ENCODE data around the gene TARDBP. TPM values are rescaled to one million over a fixed set of nuclear protein-coding genes. Genes with fewer than 3 reads are reported as not detected.
"Not testable (repeated sequence)": the region's sequence is repeated elsewhere in the genome, so short reads cannot be mapped to it uniquely, and the experiment has no call there.

TARDBP gene
- total and polyA plus RNA-seq, 8 donors = 68.8 to 243 (median 118) TPM

DNA sequence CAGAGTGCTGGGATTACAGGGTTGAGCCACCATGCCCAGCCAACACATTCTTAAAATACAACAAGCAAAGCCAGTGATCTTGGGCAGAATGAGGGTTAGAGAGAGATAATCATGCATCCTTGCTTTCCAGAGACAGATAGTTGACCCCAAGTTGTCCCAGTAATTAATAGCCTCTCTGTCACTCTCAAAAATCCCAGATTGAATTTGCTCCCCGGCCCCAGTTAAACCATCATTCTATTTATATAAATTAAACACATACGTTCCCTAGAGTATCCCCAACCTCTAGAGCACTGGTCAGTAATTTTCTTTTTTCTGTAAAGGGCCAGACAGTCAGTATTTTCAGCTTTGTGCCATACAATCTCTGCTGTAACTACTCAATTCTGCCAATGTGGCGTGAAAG lies 16.4 kb upstream of the TARDBP start:
- Histone ChIP-seq H3K36me3 (no peaks in the 10 kb centered on the region), H3K4me3 (no peak overlapping the region), H3K4me1 (no peaks in the 10 kb centered on the region), H3K27me3 (no peaks in the 10 kb centered on the region), H3K9me3 (peaks cover 0 to 8% (median 3%) of the 10 kb centered on the region in 4 donors), H3K27ac (no peak overlapping the region)
- TF ChIP-seq EP300 (IDR thresholded peaks at IDR 0.05) = no peak
- TF ChIP-seq, protein P1, sequence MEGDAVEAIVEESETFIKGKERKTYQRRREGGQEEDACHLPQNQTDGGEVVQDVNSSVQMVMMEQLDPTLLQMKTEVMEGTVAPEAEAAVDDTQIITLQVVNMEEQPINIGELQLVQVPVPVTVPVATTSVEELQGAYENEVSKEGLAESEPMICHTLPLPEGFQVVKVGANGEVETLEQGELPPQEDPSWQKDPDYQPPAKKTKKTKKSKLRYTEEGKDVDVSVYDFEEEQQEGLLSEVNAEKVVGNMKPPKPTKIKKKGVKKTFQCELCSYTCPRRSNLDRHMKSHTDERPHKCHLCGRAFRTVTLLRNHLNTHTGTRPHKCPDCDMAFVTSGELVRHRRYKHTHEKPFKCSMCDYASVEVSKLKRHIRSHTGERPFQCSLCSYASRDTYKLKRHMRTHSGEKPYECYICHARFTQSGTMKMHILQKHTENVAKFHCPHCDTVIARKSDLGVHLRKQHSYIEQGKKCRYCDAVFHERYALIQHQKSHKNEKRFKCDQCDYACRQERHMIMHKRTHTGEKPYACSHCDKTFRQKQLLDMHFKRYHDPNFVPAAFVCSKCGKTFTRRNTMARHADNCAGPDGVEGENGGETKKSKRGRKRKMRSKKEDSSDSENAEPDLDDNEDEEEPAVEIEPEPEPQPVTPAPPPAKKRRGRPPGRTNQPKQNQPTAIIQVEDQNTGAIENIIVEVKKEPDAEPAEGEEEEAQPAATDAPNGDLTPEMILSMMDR (IDR thresholded peaks at IDR 0.05) = no peak
- TF ChIP-seq POLR2AphosphoS5 (IDR thresholded peaks at IDR 0.05) = no peak
- TF ChIP-seq POLR2A (IDR thresholded peaks at IDR 0.05) = no peak
- 86 to 94% (median 88%) methylated on average over 3 of the region's 3 CpGs for WGBS, 5 donors
- intact Hi-C loops (cut with DNase I; ENCODE audit: low total_unique reads) = no loop called here
- DNase-seq = no peak

DNA sequence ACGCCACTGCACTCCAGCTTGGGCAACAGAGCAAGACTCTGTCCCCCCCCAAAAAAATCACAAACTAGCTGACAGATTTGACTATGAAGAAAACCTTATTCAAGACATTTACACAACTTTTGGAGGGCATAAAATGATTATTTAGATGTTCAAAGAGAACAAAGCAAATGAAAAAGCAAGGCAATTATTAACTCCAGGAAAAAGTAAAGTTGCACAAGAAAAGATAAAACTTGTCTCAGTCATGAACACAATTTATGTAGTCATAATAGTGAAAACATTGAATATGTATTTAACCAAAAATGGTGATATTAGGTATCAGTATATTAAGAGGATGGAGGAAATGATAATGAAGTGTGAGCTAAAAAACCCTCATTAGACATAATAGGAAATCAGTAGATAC lies 11.9 kb upstream of the TARDBP start:
- intact Hi-C loops (cut with DNase I; ENCODE audit: low total_unique reads) = no loop called here
- Histone ChIP-seq H3K4me3 (no peak overlapping the region), H3K27me3 (no peaks in the 10 kb centered on the region), H3K36me3 (no peaks in the 10 kb centered on the region), H3K9me3 (peaks cover 0 to 8% (median 3%) of the 10 kb centered on the region in 4 donors), H3K4me1 (no peaks in the 10 kb centered on the region), H3K27ac (no peak overlapping the region)
- TF ChIP-seq EP300 (IDR thresholded peaks at IDR 0.05) (no peak), POLR2AphosphoS5 (IDR thresholded peaks at IDR 0.05) (no peak), POLR2A (IDR thresholded peaks at IDR 0.05) (no peak)
- TF ChIP-seq, protein P1 (IDR thresholded peaks at IDR 0.05) = no peak
- DNase-seq = no peak
- WGBS, 5 donors = 93 to 100% (median 100%) methylated on average over 1 of the region's 1 CpG

DNA sequence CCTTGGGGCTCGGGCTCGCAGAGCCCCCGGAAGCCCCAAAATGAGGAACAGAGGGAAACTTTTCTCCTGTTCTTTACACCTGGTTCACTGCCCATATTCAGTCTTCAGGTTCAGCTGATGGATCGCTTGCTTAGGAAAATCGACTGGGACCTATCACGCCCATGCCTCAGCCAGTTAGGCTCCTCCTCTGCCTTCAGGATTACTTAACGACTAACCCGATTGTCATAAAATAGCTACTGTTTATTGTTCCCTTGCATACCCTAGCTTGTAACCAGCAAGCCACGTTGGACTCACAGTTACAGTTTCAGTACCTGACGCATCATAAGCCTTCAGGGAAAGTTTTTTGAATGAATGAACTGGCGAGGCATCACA lies 692 bp downstream of the TARDBP start:
- H3K4me1 ChIP-seq = peaks cover 17 to 57% (median 46%) of the 10 kb centered on the region in 4 donors
- TF ChIP-seq POLR2AphosphoS5 (IDR thresholded peaks at IDR 0.05) (no peak), EP300 (IDR thresholded peaks at IDR 0.05) (no peak), POLR2A (IDR thresholded peaks at IDR 0.05) (no peak)
- TF ChIP-seq, protein P1 (IDR thresholded peaks at IDR 0.05) = no peak
- intact Hi-C loops (cut with DNase I; ENCODE audit: low total_unique reads) = no loop called here
- no peaks in the 10 kb centered on the region for H3K9me3 ChIP-seq
- peak overlapping the region; percentile 88 to 99 (median 91) for H3K4me3 ChIP-seq
- H3K27me3 ChIP-seq = no peaks in the 10 kb centered on the region
- WGBS, 5 donors = 1 to 2% (median 1%) methylated on average over 8 to 11 of the region's 11 CpGs
- no peak for DNase-seq
- H3K36me3 ChIP-seq = peaks cover 43 to 48% (median 47%) of the 10 kb centered on the region in 4 donors
- H3K27ac ChIP-seq = peak overlapping the region; percentile 93 to 100 (median 96)

DNA sequence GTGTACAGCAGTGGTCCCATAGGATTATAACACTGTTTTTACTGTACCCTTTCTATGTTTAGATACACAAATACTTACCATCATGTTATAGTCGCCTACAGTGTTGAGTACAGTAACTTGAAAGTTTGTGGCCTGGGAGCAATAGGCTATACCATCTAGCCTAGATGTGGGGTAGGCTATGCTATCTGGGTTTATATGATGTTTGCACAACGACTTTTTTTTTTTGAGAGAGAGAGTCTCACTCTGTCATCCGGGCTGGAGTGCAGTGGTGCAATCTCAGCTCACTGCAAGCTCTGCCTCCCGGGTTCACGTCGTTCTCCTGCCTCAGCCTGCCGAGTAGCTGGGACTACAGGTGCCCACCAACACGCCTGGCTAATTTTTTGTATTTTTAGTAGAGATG lies 6.9 kb downstream of the TARDBP start:
- DNase-seq; H3K27me3 ChIP-seq; H3K4me3 ChIP-seq; H3K9me3 ChIP-seq; intact Hi-C loops (cut with DNase I; ENCODE audit: low total_unique reads); H3K27ac ChIP-seq: not testable (repeated sequence)
- H3K36me3 ChIP-seq = peaks cover 92 to 100% (median 100%) of the 10 kb centered on the region in 4 donors
- WGBS, 5 donors = 67 to 85% (median 79%) methylated on average over 7 to 8 of the region's 8 CpGs
- peaks cover 5 to 52% (median 32%) of the 10 kb centered on the region in 4 donors for H3K4me1 ChIP-seq

DNA sequence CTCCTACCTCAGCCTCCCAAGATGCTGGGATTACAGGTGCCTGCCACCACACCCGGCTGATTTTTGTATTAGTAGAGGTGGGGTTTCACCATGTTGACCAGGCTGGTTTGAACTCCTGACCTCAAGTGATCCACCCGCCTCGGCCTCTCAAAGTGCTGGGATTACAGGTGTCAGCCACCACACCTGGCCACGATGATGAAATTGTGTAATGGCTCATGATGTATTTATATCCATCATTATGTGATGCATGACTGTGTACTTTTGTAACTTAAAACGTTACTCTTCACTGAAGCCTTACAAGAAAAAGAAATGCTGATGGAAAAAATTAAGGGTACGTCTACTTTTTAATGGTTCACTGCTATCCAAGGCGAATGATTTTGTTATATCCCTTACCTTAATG lies 7.5 kb downstream of the TARDBP start:
- Histone ChIP-seq H3K36me3 (peaks cover 91 to 100% (median 100%) of the 10 kb centered on the region in 4 donors), H3K9me3 (no peaks in the 10 kb centered on the region), H3K27me3 (no peaks in the 10 kb centered on the region), H3K4me3 (no peak overlapping the region), H3K4me1 (peaks cover 0 to 46% (median 25%) of the 10 kb centered on the region in 4 donors), H3K27ac (no peak overlapping the region)
- no peak for DNase-seq
- TF ChIP-seq EP300 (IDR thresholded peaks at IDR 0.05) = no peak
- WGBS, 5 donors = 80 to 89% (median 85%) methylated on average over 7 of the region's 7 CpGs
- intact Hi-C loops (cut with DNase I; ENCODE audit: low total_unique reads) = no loop called here
